Cardiac fibroblast (primary cell): ENCODE measurements around the gene DMTF1.

ENCODE experiments used
- DNase-seq, 2 donors: peaks; one replicate each; pipeline versions ENCODE4 v3.0.0 to v3.0.0-alpha.2; 2010; ENCODE audit warnings: low read depth in 2 of 2
- H3K4me3 ChIP-seq, 2 donors: replicated peaks in 1 of 2; 1 replicate in 1 of 2; 2 replicates in 1 of 2; pipeline ENCODE4 v1.5.1; 2011; ENCODE audit warnings: low read depth in 2 of 2, low read length in 2 of 2, mild to moderate bottlenecking in 2 of 2, moderate library complexity in 1 of 2
- TF ChIP-seq, protein P1 (sequence below): IDR thresholded peaks from one replicate; pipeline ENCODE4 v1.5.1; 2011; ENCODE audit warnings: low read depth, mild to moderate bottlenecking, low read length, inconsistent platforms

Gene DMTF1

DNA sequence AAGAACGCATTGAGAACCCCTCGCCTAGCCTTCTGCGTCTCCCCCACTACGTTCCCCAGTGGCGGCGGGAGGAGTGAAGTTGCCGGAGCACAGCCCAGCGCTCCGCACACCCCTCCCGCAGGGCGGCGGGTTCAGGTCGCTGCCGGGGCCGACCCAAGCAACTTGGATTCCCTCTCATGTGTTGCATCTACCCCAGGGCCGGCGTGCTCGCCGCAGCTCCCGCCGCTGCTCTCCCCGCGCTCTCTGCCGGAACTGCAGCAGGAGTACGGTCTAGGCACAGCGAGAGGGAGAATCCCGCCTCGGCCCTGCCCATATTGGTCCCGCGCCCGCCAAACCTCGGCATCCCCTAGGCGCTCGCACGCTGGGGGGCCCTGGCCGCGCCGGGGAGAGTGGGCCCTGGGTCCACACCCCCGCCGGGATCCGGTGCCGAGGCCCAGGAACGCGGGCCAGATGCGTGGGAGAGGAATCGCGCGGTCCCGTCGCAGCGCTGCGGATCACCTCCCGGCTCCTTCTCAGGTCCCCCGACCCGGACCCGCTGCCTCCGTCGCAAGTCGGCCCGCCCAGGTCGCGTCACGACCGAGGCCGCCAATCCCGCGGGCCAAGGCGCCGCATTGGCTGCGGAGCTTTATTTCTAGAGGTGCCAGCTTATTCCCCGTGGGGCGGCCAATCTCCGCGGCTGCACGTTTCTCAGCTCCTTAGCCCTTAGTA, 67.9 kb downstream of the DMTF1 start:
- DNase-seq: peak; percentile 69 to 80
- TF ChIP-seq, protein P1, sequence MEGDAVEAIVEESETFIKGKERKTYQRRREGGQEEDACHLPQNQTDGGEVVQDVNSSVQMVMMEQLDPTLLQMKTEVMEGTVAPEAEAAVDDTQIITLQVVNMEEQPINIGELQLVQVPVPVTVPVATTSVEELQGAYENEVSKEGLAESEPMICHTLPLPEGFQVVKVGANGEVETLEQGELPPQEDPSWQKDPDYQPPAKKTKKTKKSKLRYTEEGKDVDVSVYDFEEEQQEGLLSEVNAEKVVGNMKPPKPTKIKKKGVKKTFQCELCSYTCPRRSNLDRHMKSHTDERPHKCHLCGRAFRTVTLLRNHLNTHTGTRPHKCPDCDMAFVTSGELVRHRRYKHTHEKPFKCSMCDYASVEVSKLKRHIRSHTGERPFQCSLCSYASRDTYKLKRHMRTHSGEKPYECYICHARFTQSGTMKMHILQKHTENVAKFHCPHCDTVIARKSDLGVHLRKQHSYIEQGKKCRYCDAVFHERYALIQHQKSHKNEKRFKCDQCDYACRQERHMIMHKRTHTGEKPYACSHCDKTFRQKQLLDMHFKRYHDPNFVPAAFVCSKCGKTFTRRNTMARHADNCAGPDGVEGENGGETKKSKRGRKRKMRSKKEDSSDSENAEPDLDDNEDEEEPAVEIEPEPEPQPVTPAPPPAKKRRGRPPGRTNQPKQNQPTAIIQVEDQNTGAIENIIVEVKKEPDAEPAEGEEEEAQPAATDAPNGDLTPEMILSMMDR: no peak
- H3K4me3 ChIP-seq: peak overlapping the region; percentile 85 to 92

DNA sequence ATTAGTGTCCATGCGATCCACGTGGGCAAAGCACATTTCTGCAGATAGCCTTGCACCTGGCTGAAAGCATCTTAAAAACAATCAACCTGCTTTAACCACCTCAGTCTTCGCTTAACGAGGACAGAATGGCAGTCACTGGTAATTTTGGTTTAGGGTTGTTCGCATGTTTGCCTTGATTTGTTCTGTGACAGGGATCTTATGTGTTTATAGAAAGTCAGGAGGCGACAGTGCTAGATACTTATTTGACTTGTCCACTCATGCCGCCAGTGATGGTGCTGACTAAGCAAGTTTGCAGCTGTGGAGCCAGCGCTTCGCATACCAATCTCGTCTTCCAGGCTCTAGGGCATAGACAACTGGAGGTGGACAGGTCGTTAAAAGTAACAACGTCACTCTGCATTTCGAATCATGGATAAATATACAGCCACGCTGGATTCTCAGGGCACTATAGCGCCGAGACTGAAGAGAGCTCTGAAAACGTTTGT, 68.5 kb downstream of the DMTF1 start:
- DNase-seq: peak in 1 of 2 donors; percentile 23
- TF ChIP-seq, protein P1: no peak
- peak overlapping the region; percentile 85 to 92 for H3K4me3 ChIP-seq

DNA sequence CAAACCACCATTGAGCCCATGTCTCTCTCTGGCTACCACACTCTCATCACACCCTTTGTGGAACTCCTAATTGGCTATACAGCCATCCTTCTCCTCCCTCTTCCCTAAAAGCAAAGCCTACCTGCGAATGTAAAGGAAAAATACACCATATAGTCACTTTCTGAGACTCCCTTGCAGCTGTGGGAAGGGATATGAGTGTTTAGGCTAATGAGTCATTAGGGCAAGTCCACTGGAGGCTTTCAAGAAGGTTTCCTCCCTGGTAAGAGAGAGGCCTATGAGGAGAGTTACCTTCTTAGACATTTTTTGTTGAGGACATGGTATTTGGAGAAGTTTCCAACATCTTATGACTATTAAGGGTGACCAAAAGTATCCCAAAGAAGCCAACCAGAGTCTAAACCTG, 71.4 kb downstream of the DMTF1 start:
- H3K4me3 ChIP-seq: no peak overlapping the region
- TF ChIP-seq, protein P1: no peak
- DNase-seq: peak in 1 of 2 donors; percentile 33

DNA sequence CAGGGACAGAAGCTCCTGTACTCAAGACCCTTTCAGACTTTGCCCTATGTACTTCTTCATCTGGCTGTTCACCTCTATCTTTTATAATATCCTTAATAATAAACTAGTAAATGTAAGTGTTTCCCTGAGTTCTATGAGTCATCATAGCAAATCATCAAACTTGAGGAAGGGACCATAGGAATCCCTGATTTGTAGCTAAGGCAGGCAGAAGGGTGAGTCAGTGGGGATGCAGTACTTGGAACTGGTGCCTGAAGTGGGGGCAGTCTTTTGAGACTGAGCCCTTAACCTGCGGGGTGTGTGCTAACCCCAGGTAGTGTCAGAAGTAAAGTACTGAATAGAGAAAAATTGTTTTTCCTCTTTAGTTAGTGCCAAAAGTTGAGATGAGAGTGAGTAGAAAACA, 73.4 kb downstream of the DMTF1 start:
- peak in 1 of 2 donors; percentile 35 for DNase-seq
- TF ChIP-seq, protein P1: no peak
- H3K4me3 ChIP-seq: no peak overlapping the region

- DNase-seq: no peak
- H3K4me3 ChIP-seq: no peak overlapping the region
- TF ChIP-seq, protein P1: no peak
Observed at GRCh38 chr7:87226495-87226894, 74.2 kb downstream of the DMTF1 start.

- no peak overlapping the region for H3K4me3 ChIP-seq
- TF ChIP-seq, protein P1: no peak
- no peak for DNase-seq
Observed at GRCh38 chr7:87231258-87231657, 79.0 kb downstream of the DMTF1 start.
